Measurements from ENCODE around the gene VAMP5. TPM values are rescaled to one million over a fixed set of nuclear protein-coding genes. Genes with fewer than 3 reads are reported as not detected.
A peak's percentile ranks its signal among the peaks of the same experiment; 100 is the strongest.

The VAMP5 gene
- total RNA-seq, 1 experiment from 2014 or later, result 1.9 TPM

- TSS peak; percentile 44 for BruUV-seq (replicated peaks)
- Histone ChIP-seq H3K79me2 (ENCODE audit: insufficient read depth, low read length) (peaks cover 18% of the 10 kb centered on the region), H3K4me2 (ENCODE audit: low read length) (0 out of 2 replicates have a peak overlapping the region, but pooled peaks have one; percentile 90), H3K4me3 (replicated peaks in 1 of 2; ENCODE audit: low read depth in 1 of 2, low read length in 2 of 2) (no peak overlapping the region), H2AFZ (ENCODE audit: low read depth, low read length, poor library complexity, severe bottlenecking) (no peak overlapping the region), H3K9ac (ENCODE audit: low read length) (no peak overlapping the region), H3K4me1 (ENCODE audit: control insufficient read depth in 1 of 2, insufficient read depth in 2 of 2, low read length in 2 of 2) (peaks cover 14 to 30% of the 10 kb centered on the region in 2 experiments), H4K20me1 (ENCODE audit: insufficient read depth) (no peaks in the 10 kb centered on the region), H3K9me2 (ENCODE audit: insufficient read depth) (no peaks in the 10 kb centered on the region), H3K9me3 (ENCODE audit: control insufficient read depth in 1 of 2, insufficient read depth in 1 of 2, low read depth in 1 of 2, low read length in 2 of 2) (no peaks in the 10 kb centered on the region), H3K27me3 (ENCODE audit: insufficient read depth, low read length) (no peaks in the 10 kb centered on the region), H3K27ac (ENCODE audit: low read depth, low read length) (no peak overlapping the region), H3K36me3 (ENCODE audit: control insufficient read depth in 1 of 2, insufficient read depth in 2 of 2, low read length in 2 of 2) (peaks cover 4 to 5% of the 10 kb centered on the region in 2 experiments; a peak in 3 of 4 replicates)
- ChIA-PET RAD21 (ENCODE audit: low non-redundant PET in 1 of 2, low total read pairs in 2 of 2, uncharacterized antibody in 2 of 2, unreplicated experiment in 2 of 2) (no interaction called here), CTCF (no interaction called here), POLR2A (no interaction called here)
- ATAC-seq (no peak), DNase-seq (ENCODE audit: low read depth, low spot score) (no peak)
- intact Hi-C loops (cut with micrococcal nuclease), result no loop called here
- no peak for TF ChIP-seq EZH2phosphoT487 (IDR thresholded peaks at IDR 0.05; ENCODE audit: borderline replicate concordance)
- TF ChIP-seq POLR2A (IDR thresholded peaks at IDR 0.05; ENCODE audit: borderline replicate concordance, extremely low read depth, insufficient read depth, insufficient read length), result no peak
- TF ChIP-seq ATF3 (IDR thresholded peaks at IDR 0.05), result no peak
Observed at GRCh38 chr2:85597241-85597640, 13.0 kb downstream of the VAMP5 start.

GRCh38 chr2:85598594-85599340 lies 14.5 kb downstream of the VAMP5 start:
- POLR2A ChIA-PET, result no interaction called here
- Histone ChIP-seq H3K4me2 (ENCODE audit: low read length) (no peak overlapping the region), H3K4me1 (ENCODE audit: control insufficient read depth in 1 of 2, insufficient read depth in 2 of 2, low read length in 2 of 2) (peaks cover 14 to 33% of the 10 kb centered on the region in 2 experiments), H4K20me1 (ENCODE audit: insufficient read depth) (no peaks in the 10 kb centered on the region), H3K4me3 (replicated peaks in 1 of 2; ENCODE audit: low read depth in 1 of 2, low read length in 2 of 2) (no peak overlapping the region), H3K36me3 (ENCODE audit: control insufficient read depth in 1 of 2, insufficient read depth in 2 of 2, low read length in 2 of 2) (peaks cover 4 to 5% of the 10 kb centered on the region in 2 experiments; a peak in 3 of 4 replicates), H3K27ac (ENCODE audit: low read depth, low read length) (no peak overlapping the region), H3K9ac (ENCODE audit: low read length) (no peak overlapping the region), H3K27me3 (ENCODE audit: insufficient read depth, low read length) (no peaks in the 10 kb centered on the region), H3K79me2 (ENCODE audit: insufficient read depth, low read length) (peaks cover 18% of the 10 kb centered on the region), H2AFZ (ENCODE audit: low read depth, low read length, poor library complexity, severe bottlenecking) (no peak overlapping the region), H3K9me2 (ENCODE audit: insufficient read depth) (no peaks in the 10 kb centered on the region), H3K9me3 (ENCODE audit: control insufficient read depth in 1 of 2, insufficient read depth in 1 of 2, low read depth in 1 of 2, low read length in 2 of 2) (no peaks in the 10 kb centered on the region)
- CTCF ChIA-PET, result no interaction called here
- TF ChIP-seq JUND (IDR thresholded peaks at IDR 0.05) (no peak), CBX3 (IDR thresholded peaks at IDR 0.05; ENCODE audit: low read depth) (no peak), REST (IDR thresholded peaks at IDR 0.05; ENCODE audit: low read depth) (no peak), EZH2phosphoT487 (IDR thresholded peaks at IDR 0.05; ENCODE audit: borderline replicate concordance) (no peak), POLR2A (IDR thresholded peaks at IDR 0.05; ENCODE audit: borderline replicate concordance, extremely low read depth, insufficient read depth, insufficient read length) (no peak), RAD21 (IDR thresholded peaks at IDR 0.05; ENCODE audit: low read depth) (no peak), ELF1 (IDR thresholded peaks at IDR 0.05; ENCODE audit: borderline replicate concordance, low read depth) (no peak), ZNF274 (IDR thresholded peaks at IDR 0.05; ENCODE audit: low read depth, low read length) (no peak)
- no peak for DNase-seq (ENCODE audit: low read depth, low spot score)
- no peak for ATAC-seq
- RAD21 ChIA-PET (ENCODE audit: low non-redundant PET in 1 of 2, low total read pairs in 2 of 2, uncharacterized antibody in 2 of 2, unreplicated experiment in 2 of 2), result no interaction called here
- no TSS peak for BruUV-seq (replicated peaks)
- intact Hi-C loops (cut with micrococcal nuclease), result no loop called here

Data from HCT116 (cell line).